MCF 10A (cell line): Measurements from ENCODE around the gene DPP4. TPM values are rescaled to one million over a fixed set of nuclear protein-coding genes. Genes with fewer than 3 reads are reported as not detected.

ENCODE experiments used
- BruUV-seq: library from RNA; stranded (reverse); fragments of 400-500 nt; replicated peaks from 2 replicates; lab custom pipeline; 2021; lab: Mats Ljungman, UMichigan
- CTCF ChIA-PET: fragments of 300-600 bp; sonication (Branson Sonifier 250); formaldehyde crosslinking; extraction: SDS; loops from one replicate; lab custom pipeline; 2021; ENCODE audit warnings: antibody characterized with exemption, inconsistent platforms; lab: Yijun Ruan, JAX
- POLR2A ChIA-PET: fragments of 300-600, 350-650 bp; sonication (Branson Sonifier 250); formaldehyde crosslinking; extraction: SDS; loops from one replicate; lab custom pipeline; 2020; ENCODE audit warnings: antibody characterized with exemption, inconsistent platforms; lab: Yijun Ruan, JAX
- DNase-seq: peaks from one replicate; pipeline ENCODE4 v3.0.0-alpha.2; 2018; ENCODE audit not compliant: unreplicated experiment
- H3K27ac Mint-ChIP-seq: one replicate; pipeline ENCODE4 v1.8.0; 2022; ENCODE audit warnings: mild to moderate bottlenecking, low read depth, mixed read lengths; ENCODE audit not compliant: unreplicated experiment
- H3K27me3 Mint-ChIP-seq: one replicate; pipeline ENCODE4 v1.8.0; 2022; ENCODE audit warnings: mixed read lengths; ENCODE audit not compliant: insufficient read depth, unreplicated experiment
- H3K36me3 Mint-ChIP-seq: one replicate; pipeline ENCODE4 v1.8.0; 2022; ENCODE audit warnings: mild to moderate bottlenecking, moderate library complexity, mixed read lengths; ENCODE audit not compliant: insufficient read depth, unreplicated experiment
- H3K4me1 Mint-ChIP-seq: one replicate; pipeline ENCODE4 v1.8.0; 2022; ENCODE audit warnings: mixed read lengths; ENCODE audit not compliant: insufficient read depth, unreplicated experiment
- H3K4me3 Mint-ChIP-seq: one replicate; pipeline ENCODE4 v1.8.0; 2022; ENCODE audit warnings: mild to moderate bottlenecking, moderate library complexity, mixed read lengths; ENCODE audit not compliant: unreplicated experiment
- H3K9me3 Mint-ChIP-seq: one replicate; pipeline ENCODE4 v1.8.0; 2022; ENCODE audit warnings: mixed read lengths; ENCODE audit not compliant: unreplicated experiment
- intact Hi-C: fragments of 100-400 bp; cut with micrococcal nuclease; formaldehyde crosslinking; loops from 2 replicates; pipeline ENCODE4 v1.14.1; 2022
- total RNA-seq: library from RNA; stranded (reverse); gene quantifications from 2 replicates; pipeline ENCODE4 v1.2.3, GENCODE V29; 2022
- TF ChIP-seq, protein P1 (sequence below): fragments of 200-600 bp; IDR thresholded peaks from one replicate; pipeline ENCODE4 v1.8.0; 2022; ENCODE audit warnings: antibody characterized with exemption, mild to moderate bottlenecking; ENCODE audit not compliant: unreplicated experiment

The DPP4 gene
- total RNA-seq, 1 experiment from 2014 or later: not detected

DNA sequence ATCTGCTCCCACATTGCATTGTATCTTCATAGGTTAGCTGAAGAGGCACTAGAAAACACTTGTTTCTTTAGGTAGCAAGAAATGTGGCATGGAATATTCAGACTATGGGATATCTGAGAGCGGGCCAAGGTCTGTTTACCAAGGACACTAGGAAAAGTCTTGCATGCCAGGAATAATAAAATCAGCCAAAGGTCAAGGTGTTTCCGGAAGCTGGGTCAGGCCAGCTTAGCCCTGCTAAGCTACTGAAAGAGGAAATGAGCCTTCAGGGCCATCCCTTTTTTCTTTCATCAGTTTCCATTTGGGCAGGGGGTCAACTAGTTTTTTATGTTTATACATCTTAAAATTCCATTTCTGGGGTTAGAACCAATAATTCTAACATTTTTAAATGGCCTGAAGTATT is 101.1 kb downstream of the DPP4 start:
- no TSS peak for BruUV-seq

DNA sequence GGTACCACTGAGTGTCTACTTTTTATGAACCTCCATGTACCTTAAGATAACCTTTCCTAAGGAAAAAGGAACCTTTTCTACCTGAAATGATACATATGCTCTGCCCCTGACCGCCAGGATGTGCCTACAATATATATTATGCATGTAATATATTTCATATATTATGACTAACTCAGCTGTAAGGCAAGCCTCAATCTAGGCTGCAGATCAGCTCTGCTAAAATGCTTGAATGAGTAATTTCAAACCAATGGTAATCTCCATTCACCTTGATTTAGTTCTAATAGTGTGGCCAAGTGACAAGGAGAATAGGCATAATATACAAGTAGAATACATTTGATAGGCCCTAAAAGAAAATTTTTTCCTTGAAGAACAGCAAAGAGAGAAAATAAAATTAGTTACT is 101.8 kb downstream of the DPP4 start:
- intact Hi-C loops: no loop called here
- no peaks in the 10 kb centered on the region for H3K4me1 Mint-ChIP-seq
- TF ChIP-seq, protein P1, sequence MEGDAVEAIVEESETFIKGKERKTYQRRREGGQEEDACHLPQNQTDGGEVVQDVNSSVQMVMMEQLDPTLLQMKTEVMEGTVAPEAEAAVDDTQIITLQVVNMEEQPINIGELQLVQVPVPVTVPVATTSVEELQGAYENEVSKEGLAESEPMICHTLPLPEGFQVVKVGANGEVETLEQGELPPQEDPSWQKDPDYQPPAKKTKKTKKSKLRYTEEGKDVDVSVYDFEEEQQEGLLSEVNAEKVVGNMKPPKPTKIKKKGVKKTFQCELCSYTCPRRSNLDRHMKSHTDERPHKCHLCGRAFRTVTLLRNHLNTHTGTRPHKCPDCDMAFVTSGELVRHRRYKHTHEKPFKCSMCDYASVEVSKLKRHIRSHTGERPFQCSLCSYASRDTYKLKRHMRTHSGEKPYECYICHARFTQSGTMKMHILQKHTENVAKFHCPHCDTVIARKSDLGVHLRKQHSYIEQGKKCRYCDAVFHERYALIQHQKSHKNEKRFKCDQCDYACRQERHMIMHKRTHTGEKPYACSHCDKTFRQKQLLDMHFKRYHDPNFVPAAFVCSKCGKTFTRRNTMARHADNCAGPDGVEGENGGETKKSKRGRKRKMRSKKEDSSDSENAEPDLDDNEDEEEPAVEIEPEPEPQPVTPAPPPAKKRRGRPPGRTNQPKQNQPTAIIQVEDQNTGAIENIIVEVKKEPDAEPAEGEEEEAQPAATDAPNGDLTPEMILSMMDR: no peak
- H3K27me3 Mint-ChIP-seq: peaks cover 10% of the 10 kb centered on the region
- H3K4me3 Mint-ChIP-seq: no peak overlapping the region
- no TSS peak for BruUV-seq
- ChIA-PET POLR2A (no interaction called here), CTCF (interaction anchor here (2.1 kb wide), 1 partner anchor 385 kb away, joined by 4 read pairs; no protein-coding TSS in a partner anchor)
- no peak overlapping the region for H3K27ac Mint-ChIP-seq
- H3K9me3 Mint-ChIP-seq: no peaks in the 10 kb centered on the region
- no peak for DNase-seq
- no peaks in the 10 kb centered on the region for H3K36me3 Mint-ChIP-seq

More for the DNA sequence above, 101.1 kb downstream of the DPP4 start:
- TF ChIP-seq, protein P1: no peak
- Mint-ChIP-seq H3K27ac (no peak overlapping the region), H3K36me3 (no peaks in the 10 kb centered on the region), H3K27me3 (peaks cover 10% of the 10 kb centered on the region), H3K4me3 (no peak overlapping the region), H3K9me3 (no peaks in the 10 kb centered on the region), H3K4me1 (no peaks in the 10 kb centered on the region)
- CTCF ChIA-PET: interaction anchor here (2.1 kb wide), 1 partner anchor 386 kb away, joined by 4 read pairs; no protein-coding TSS in a partner anchor
- DNase-seq: no peak
- POLR2A ChIA-PET: no interaction called here
- intact Hi-C loops: no loop called here

GRCh38 chr2:161971551-161971950 is 102.5 kb downstream of the DPP4 start:
- peaks cover 10% of the 10 kb centered on the region for H3K27me3 Mint-ChIP-seq
- intact Hi-C loops: no loop called here
- no peak for DNase-seq
- ChIA-PET POLR2A (no interaction called here), CTCF (interaction anchor here (0.6 kb wide), 1 partner anchor 114 kb away, joined by 4 read pairs; no protein-coding TSS in a partner anchor)
- no TSS peak for BruUV-seq
- H3K4me3 Mint-ChIP-seq: no peak overlapping the region
- no peak overlapping the region for H3K27ac Mint-ChIP-seq
- TF ChIP-seq, protein P1: no peak
- H3K9me3 Mint-ChIP-seq: no peaks in the 10 kb centered on the region
- H3K36me3 Mint-ChIP-seq: no peaks in the 10 kb centered on the region
- no peaks in the 10 kb centered on the region for H3K4me1 Mint-ChIP-seq

DNA sequence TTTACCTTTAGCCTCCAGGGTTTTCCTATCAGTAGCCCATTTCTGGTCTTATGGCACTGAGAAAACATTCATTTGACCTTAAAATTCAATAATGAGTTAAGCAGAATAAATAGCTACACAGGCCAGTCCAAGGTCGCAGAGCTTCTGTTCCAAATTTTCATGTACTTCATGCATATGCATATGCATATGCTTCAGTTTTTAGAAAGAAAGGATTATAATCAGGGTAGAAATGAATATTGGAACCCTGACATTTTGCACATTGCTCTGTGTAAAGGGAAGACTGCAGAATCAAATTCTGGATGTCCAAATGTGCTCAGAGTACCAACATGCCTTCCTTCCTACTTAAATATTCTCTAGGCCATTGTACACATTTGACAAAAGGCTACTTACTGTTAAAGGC is 104.9 kb downstream of the DPP4 start:
- Mint-ChIP-seq H3K36me3 (no peaks in the 10 kb centered on the region), H3K27me3 (peaks cover 5% of the 10 kb centered on the region), H3K4me3 (no peak overlapping the region), H3K9me3 (no peaks in the 10 kb centered on the region), H3K27ac (no peak overlapping the region), H3K4me1 (no peaks in the 10 kb centered on the region)
- CTCF ChIA-PET: no interaction called here
- TF ChIP-seq, protein P1: no peak
- no TSS peak for BruUV-seq
- DNase-seq: no peak
- POLR2A ChIA-PET: interaction anchor here (0.7 kb wide), 1 partner anchor 102 kb away, joined by 3 read pairs; no protein-coding TSS in a partner anchor
- intact Hi-C loops: no loop called here
